Renal cortex interstitium (tissue), 11 donors: ENCODE results near the gene ASTN1. TPM values are rescaled to one million over a fixed set of nuclear protein-coding genes. Genes with fewer than 3 reads are reported as not detected.

Experiments
- DNase-seq, 11 donors: peaks; one replicate each; pipeline ENCODE4 v3.0.0-alpha.2; 2013; ENCODE audit warnings: low read depth in 9 of 11, low spot score in 4 of 11; ENCODE audit errors: extremely low read depth in 1 of 11
- polyA plus RNA-seq, 3 donors: library from polyadenylated mRNA; unstranded; fragments of 120-200 nt; gene quantifications; one replicate each; pipeline ENCODE4 v1.2.1, GENCODE V29; 2013; ENCODE audit not compliant: insufficient read length in 3 of 3

ASTN1 gene
- polyA plus RNA-seq, 3 donors: 1.5 to 2.1 (median 1.5) TPM

DNA sequence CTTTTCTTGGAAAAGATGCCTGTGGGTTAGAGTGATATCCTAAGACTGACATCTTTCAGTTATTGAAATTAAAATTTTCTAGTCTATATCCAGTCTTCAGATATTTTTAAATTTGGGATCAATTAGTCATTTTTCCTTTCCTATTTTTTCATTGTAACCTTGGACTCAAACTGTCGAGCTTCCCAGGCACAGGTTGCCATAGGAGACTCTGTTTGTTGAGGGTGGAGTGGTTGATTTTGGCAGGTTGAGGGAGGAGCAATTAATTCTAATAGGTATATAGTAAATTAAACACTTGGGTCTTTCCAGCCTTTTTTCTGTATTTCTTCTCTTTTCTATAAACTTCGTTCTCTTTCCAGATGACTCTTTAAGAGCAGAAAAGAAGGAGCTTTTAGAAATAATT lies 326.8 kb downstream of the ASTN1 start:
- no peak for DNase-seq

DNA sequence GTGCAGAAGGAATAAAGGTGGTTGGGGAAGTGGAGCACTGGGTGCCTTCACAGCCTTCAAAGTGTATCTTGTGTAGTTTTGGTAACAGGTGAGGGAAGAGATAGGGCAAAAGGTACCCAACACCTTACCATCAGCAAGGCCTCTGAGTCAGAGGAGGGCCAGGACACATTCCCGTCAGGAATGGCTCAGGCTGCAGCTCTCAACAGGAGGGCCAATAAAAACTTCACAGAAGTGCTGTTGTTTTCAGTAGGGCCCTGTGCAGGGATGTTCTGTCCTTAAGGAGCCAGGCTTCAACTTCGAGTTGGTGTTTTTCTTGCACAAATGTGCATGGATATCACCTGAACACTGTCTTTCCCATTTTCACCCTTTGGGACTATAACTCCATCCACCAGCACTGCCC lies 333.4 kb downstream of the ASTN1 start:
- DNase-seq: no peak

DNA sequence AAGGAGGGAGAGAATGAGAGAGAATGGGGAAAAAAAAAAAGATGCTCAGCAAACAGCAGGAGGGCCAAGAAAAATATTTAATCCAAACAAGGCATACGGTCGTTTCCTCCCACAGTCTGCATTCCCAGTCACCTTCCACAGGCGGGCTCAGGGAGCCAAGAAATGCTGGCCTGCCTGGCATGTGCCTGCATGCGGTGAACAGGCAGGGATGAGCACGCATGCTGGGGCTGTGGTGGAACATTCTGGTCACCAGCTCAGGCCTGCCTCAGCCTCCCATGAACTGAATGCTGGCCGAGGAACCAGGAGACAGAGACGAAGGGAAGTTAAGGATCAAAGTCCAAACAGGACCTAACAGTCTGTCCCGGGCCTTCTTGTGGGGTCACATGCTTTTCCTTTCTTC lies 335.3 kb downstream of the ASTN1 start:
- no peak for DNase-seq

DNA sequence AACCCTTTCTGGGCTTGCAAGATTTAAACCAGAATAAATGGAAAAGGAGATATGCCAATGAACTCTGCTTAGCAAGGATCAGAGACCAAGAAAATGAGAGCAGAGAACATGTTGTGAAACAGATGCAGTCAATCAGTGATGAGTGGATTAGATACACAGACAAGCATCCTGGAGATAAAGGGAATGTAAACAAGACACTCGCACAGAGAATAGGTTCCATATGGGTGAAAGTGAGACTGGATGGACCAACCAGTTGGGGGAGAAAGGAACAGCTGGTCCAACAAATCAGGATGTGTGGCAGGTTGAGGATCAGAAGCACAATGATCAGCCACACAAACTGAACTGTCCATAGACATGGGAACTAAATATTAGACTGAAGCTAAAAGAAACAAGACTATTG lies 338.2 kb downstream of the ASTN1 start:
- no peak for DNase-seq

DNA sequence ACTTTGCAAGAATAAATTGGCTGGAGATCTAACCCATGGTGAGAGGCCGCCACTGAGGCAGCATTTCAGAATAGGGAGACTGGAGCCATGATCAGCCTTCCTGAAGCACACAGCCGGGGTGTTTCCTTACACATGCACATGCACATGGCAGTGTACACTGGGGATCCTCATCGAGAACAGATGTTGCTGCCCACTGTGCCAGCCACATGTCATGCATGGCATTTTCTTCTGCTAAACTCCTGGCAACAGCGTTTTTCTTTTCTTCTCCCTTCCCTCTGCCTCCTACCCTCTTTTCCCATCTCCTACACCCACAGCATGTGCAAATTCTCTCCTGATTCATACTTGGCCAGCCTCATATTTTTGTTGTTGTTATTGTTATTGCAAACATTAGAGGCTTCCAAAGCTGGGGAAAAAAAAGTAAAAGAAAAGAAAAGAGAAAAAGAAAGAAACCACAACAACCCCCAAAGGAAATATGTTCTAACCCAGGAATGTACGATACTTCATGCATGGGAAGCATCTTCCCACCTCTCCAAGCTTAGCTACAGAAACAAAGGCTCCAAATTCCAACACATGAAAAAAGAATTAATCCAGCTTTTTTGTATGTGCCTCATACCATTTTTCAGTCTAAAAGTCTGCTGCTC lies 344.0 kb downstream of the ASTN1 start:
- no peak for DNase-seq

- DNase-seq: no peak
Observed at GRCh38 chr1:176816232-176816631, 348.3 kb downstream of the ASTN1 start.

- no peak for DNase-seq
Observed at GRCh38 chr1:176815621-176816020, 348.9 kb downstream of the ASTN1 start.

DNA sequence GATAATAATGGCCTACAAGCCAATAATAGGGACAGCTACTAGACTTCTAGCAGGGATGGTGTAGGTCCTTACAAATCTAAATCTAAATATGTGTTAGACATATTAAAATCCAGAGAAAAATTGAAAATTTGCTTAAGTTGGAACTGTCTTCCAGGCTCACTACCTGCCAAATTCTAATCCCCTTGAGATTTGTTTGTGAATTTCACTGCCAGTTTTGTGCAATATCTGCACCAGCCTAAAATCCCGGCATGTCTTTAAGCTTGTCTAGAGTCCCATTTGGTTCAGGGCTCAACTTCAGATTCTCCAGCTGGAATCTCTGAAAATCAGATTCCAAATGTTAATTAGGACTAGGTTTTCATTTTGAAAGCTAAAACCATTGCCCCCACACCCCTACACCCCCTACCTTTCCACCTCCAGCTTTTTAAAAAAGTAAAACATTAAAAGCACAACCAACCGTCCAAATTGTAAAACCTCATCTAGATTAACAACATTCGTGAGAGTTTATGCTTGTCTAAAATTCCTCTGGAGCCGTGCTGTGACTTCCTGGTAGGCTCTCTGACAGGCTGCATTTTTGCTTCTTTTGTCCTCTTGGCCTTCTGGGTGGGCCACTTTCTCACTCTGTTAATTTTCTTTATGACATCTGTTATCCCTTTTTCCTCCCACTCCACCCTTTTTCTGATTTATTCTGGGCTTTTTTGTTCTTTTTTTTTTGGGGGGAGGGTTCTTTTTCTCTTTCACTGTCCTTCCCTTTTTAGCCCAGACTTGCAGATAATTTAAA lies 352.8 kb downstream of the ASTN1 start:
- no peak for DNase-seq

DNA sequence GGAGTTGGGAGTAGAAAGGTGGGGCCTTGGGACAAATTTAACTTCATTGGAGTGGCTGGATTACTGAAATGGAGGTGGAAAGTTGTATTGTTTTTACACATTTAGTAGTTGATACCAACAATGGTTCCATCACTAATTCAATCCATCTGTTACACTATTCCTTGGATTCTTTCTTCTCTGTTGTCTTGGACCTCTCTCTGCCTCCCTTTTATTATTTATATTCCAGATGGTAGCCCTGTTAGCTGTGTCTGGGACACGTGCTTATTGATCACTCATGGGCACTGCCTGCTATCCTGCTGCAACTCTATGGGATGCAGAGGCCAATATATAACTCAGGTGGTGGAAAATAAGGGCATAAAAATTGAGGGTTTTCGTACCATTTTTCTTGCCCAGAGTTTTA lies 355.2 kb downstream of the ASTN1 start:
- DNase-seq: no peak

Other genes starting within 250 kb of the ASTN1 start
- under 1 TPM; 0.14 to 0.22 (median 0.20) TPM for gene BRINP2, start 6.2 kb upstream of the ASTN1 start, polyA plus RNA-seq